GM12878 (cell line): ENCODE measurements around the gene PIP5K1A. TPM values are rescaled to one million over a fixed set of nuclear protein-coding genes. Genes with fewer than 3 reads are reported as not detected.

Source experiments
- ATAC-seq: fragments of 200-7000 bp; cut with Tn5 transposase; 3 replicates; pipeline ENCODE4 v1.9.1; 2020; ENCODE audit warnings: mild to moderate bottlenecking, moderate library complexity
- BruUV-seq: library from RNA; stranded (reverse); fragments of 400-500 nt; replicated peaks from 2 replicates; lab custom pipeline; 2021; lab: Mats Ljungman, UMichigan
- CTCF ChIA-PET: fragments of 300-600 bp; sonication (Branson Sonifier 250); formaldehyde crosslinking; extraction: SDS; loops from one replicate; lab custom pipeline; 2021; ENCODE audit warnings: inconsistent platforms; lab: Yijun Ruan, JAX
- POLR2A ChIA-PET: fragments of 350-600 bp; formaldehyde crosslinking; extraction: SDS; loops from one replicate; lab custom pipeline; 2021; ENCODE audit warnings: inconsistent platforms; lab: Charles Lee
- RAD21 ChIA-PET: fragments of 300-600 bp; sonication (Branson Sonifier 250); formaldehyde crosslinking; loops from one replicate; lab custom pipeline; 2023; ENCODE audit warnings: antibody characterized with exemption; ENCODE audit not compliant: unreplicated experiment; lab: Charles Lee
- SMC1A ChIA-PET: fragments of 300-600 bp; sonication (Branson Sonifier 250); formaldehyde crosslinking; loops from one replicate; lab custom pipeline; 2023; ENCODE audit not compliant: unreplicated experiment, uncharacterized antibody; lab: Charles Lee
- DNase-seq: peaks from one replicate; pipeline ENCODE4 v3.0.0-alpha.2; 2011; ENCODE audit warnings: low read depth, low spot score
- FAIRE-seq: peaks from 3 replicates; lab custom pipeline; 2011; peaks lifted over from hg19 to GRCh38; lab: Jason Lieb, UNC
- H2AFZ ChIP-seq: 2 replicates; pipeline ENCODE4 v1.6.0; 2011; ENCODE audit warnings: low read depth, low read length, control low read depth; ENCODE audit not compliant: control insufficient read depth
- H3K27ac ChIP-seq: 2 replicates; pipeline ENCODE4 v1.5.1; 2011; ENCODE audit warnings: control low read depth; ENCODE audit not compliant: control insufficient read depth, insufficient read depth
- H3K27me3 ChIP-seq, 2 experiments: replicated peaks in 1 of 2; 2 replicates each; pipeline versions ENCODE4 v1.6.0 to v1.6.1; 2011; ENCODE audit warnings: low read length in 1 of 2; ENCODE audit not compliant: control insufficient read depth in 2 of 2, insufficient read depth in 2 of 2
- H3K36me3 ChIP-seq, 2 experiments: 2 replicates each; pipeline ENCODE4 v1.5.1; 2011; ENCODE audit warnings: low read length in 1 of 2; ENCODE audit not compliant: control insufficient read depth in 2 of 2, insufficient read depth in 2 of 2
- H3K4me1 ChIP-seq: 2 replicates; pipeline ENCODE4 v1.6.1; 2011; ENCODE audit warnings: mild to moderate bottlenecking, low read length, moderate library complexity, mixed read lengths; ENCODE audit not compliant: control insufficient read depth, insufficient read depth
- H3K4me2 ChIP-seq: 2 replicates; pipeline ENCODE4 v1.6.0; 2011; ENCODE audit warnings: control low read depth; ENCODE audit not compliant: control insufficient read depth, insufficient read depth
- H3K4me3 ChIP-seq: fragments of 200-600 bp; sonication (generic); 2 replicates; pipeline ENCODE4 v1.5.1; 2016
- H3K79me2 ChIP-seq: 2 replicates; pipeline ENCODE4 v1.6.0; 2011; ENCODE audit warnings: low read length; ENCODE audit not compliant: control insufficient read depth, insufficient read depth
- H3K9ac ChIP-seq: 2 replicates; pipeline ENCODE4 v1.8.0; 2011; ENCODE audit warnings: low read length, control low read depth, mixed read lengths; ENCODE audit not compliant: control insufficient read depth, insufficient read depth
- H3K9me3 ChIP-seq: replicated peaks from 3 replicates; pipeline ENCODE4 v1.5.1; 2011; ENCODE audit warnings: mild to moderate bottlenecking, low read length; ENCODE audit not compliant: control insufficient read depth, insufficient read depth
- H4K20me1 ChIP-seq: 2 replicates; pipeline ENCODE4 v1.6.0; 2011; ENCODE audit not compliant: control insufficient read depth, insufficient read depth
- CBFB ChIP-seq: IDR thresholded peaks from 2 replicates; pipeline ENCODE4 v1.6.1; 2016; ENCODE audit warnings: antibody characterized with exemption, low read depth
- CEBPB ChIP-seq, 2 experiments: fragments of 150-350 bp in 1 of 2; IDR thresholded peaks; 2 replicates each; pipeline ENCODE4 v1.6.1; 2012 to 2014; ENCODE audit warnings: low read depth in 2 of 2, low read length in 2 of 2, borderline replicate concordance in 1 of 2, inconsistent platforms in 1 of 2
- EGR1 ChIP-seq, 2 experiments: IDR thresholded peaks; 1 replicate in 1 of 2; 2 replicates in 1 of 2; pipeline ENCODE4 v1.6.1; 2011 to 2012; ENCODE audit warnings: low read depth in 2 of 2, low read length in 2 of 2, borderline replicate concordance in 1 of 2, mild to moderate bottlenecking in 1 of 2, moderate library complexity in 1 of 2
- HDAC2 ChIP-seq: fragments of 200-600 bp; sonication (generic); IDR thresholded peaks from 2 replicates; pipeline ENCODE4 v1.6.1; 2017
- KDM1A ChIP-seq: fragments of 200-600 bp; sonication (generic); IDR thresholded peaks from 2 replicates; pipeline ENCODE4 v1.6.1; 2016; ENCODE audit warnings: borderline replicate concordance
- MXI1 ChIP-seq: fragments of 150-350 bp; IDR thresholded peaks from 2 replicates; pipeline ENCODE4 v1.6.1; 2011; ENCODE audit warnings: low read depth, mild to moderate bottlenecking, inconsistent platforms, low read length, improper control_type of control experiment
- MYC ChIP-seq: IDR thresholded peaks from 2 replicates; pipeline ENCODE4 v1.6.1; 2011; ENCODE audit warnings: mild to moderate bottlenecking, low read length, moderate library complexity, inconsistent platforms; ENCODE audit not compliant: insufficient read depth, insufficient replicate concordance, insufficient read length, severe bottlenecking
- NFXL1 ChIP-seq: fragments of 450-650 bp; IDR thresholded peaks from 2 replicates; pipeline ENCODE4 v1.6.1; 2017; ENCODE audit warnings: antibody characterized with exemption, mild to moderate bottlenecking, borderline replicate concordance
- POLR2AphosphoS5 ChIP-seq: IDR thresholded peaks from 2 replicates; pipeline ENCODE4 v1.6.1; 2011; ENCODE audit warnings: mild to moderate bottlenecking, low read length, inconsistent platforms
- RFX5 ChIP-seq: IDR thresholded peaks from 2 replicates; pipeline ENCODE4 v1.6.1; 2011; ENCODE audit warnings: low read depth, low read length, improper control_type of control experiment
- SP1 ChIP-seq: IDR thresholded peaks from one replicate; pipeline ENCODE4 v1.6.1; 2011; ENCODE audit warnings: low read depth, low read length
- WRNIP1 ChIP-seq: IDR thresholded peaks from 2 replicates; pipeline ENCODE4 v1.6.1; 2011; ENCODE audit warnings: low read depth, low read length, improper control_type of control experiment, borderline replicate concordance
- ZBED1 ChIP-seq: IDR thresholded peaks from 2 replicates; pipeline ENCODE4 v1.6.1; 2016; ENCODE audit warnings: borderline replicate concordance
- ZNF207 ChIP-seq: fragments of 450-650 bp; IDR thresholded peaks from 2 replicates; pipeline ENCODE4 v1.6.1; 2014; ENCODE audit warnings: antibody characterized with exemption, mild to moderate bottlenecking, borderline replicate concordance
- ZNF217 ChIP-seq: fragments of 450-650 bp; IDR thresholded peaks from 2 replicates; pipeline ENCODE4 v1.6.1; 2017; ENCODE audit warnings: antibody characterized with exemption, mild to moderate bottlenecking
- WGBS: methylation state at CpG from one replicate; pipeline ENCODE4 v1.1.6; 2016; ENCODE audit warnings: low lambda C conversion rate; ENCODE audit not compliant: insufficient replicate concordance, insufficient coverage; ENCODE audit errors: missing lambda C conversion rate; 5-methylcytosine and 5-hydroxymethylcytosine counted together
- in situ Hi-C: fragments of 300-500 bp; cut with MboI; formaldehyde crosslinking; loops from 9 replicates; pipeline ENCODE4 v1.14.3; 2018; ENCODE audit warnings: mixed read lengths
- intact Hi-C: fragments of 100-400 bp; cut with micrococcal nuclease; formaldehyde crosslinking; loops from one replicate; pipeline ENCODE4 v1.14.2; 2022; ENCODE audit not compliant: unreplicated experiment
- polyA plus RNA-seq, 11 experiments: library from polyadenylated mRNA; depleted of rRNA in 4 of 11; unstranded in 6 of 11; stranded (reverse) in 5 of 11; fragments of >200 nt; fragmentation: Nextera tagmentation in 4 of 11; fragmentation: Illumina TruSeq in 1 of 11; extraction: Ambion mirVana in 4 of 11; extraction: Trizol in 1 of 11; gene quantifications; 1 replicate in 1 of 11; 2 replicates in 10 of 11; pipeline versions ENCODE4 v1.2.1 to v1.2.3, GENCODE V29; 2011 to 2016; ENCODE audit warnings: inconsistent platforms in 2 of 11, missing spikeins in 2 of 11, low read depth in 1 of 11
- total RNA-seq, 4 experiments: library from RNA; depleted of rRNA in 3 of 4; stranded (reverse); fragments of >200 nt in 3 of 4; fragmentation: Illumina TruSeq in 1 of 4; extraction: Trizol in 1 of 4; gene quantifications; 2 replicates each; pipeline versions ENCODE4 v1.2.1 to v1.2.3, GENCODE V29; 2013 to 2021
- TF ChIP-seq, protein P1 (sequence below): fragments of 450-650 bp; IDR thresholded peaks from 2 replicates; pipeline ENCODE4 v1.6.1; 2014; ENCODE audit warnings: mild to moderate bottlenecking
- TF ChIP-seq, protein P2 (sequence below): fragments of 450-650 bp; IDR thresholded peaks from 2 replicates; pipeline ENCODE4 v1.6.1; 2018; ENCODE audit warnings: borderline replicate concordance, mild to moderate bottlenecking; ENCODE audit not compliant: partially characterized antibody

PIP5K1A gene
- total and polyA plus RNA-seq, 10 of the 15 experiments (the other 5 are each of a cell fraction or from before 2014, with no cell fraction given): 4.5 to 114 (median 51.5) TPM

DNA sequence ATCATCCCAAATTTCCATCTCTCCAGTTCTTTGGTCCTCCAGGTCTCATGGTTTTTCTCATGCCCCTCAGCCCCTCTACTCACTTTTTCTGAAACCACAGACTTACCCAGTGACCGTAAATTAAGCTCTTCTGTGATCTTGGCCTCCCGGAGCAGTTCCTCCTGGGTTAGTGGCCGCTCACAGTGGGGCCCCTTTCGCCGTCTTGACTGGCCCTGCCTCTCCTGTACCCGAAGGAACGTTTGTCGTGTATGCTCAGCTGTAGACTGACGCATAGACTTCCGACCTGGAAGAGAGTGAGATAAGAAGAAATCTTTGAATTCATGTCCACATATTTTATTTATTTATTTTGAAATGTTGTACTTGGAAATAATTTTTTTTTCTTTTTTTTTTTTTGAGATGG lies 14.1 kb upstream of the PIP5K1A start (continued):
- TF ChIP-seq NFXL1 (no peak), ZNF217 (no peak), RFX5 (no peak)

DNA sequence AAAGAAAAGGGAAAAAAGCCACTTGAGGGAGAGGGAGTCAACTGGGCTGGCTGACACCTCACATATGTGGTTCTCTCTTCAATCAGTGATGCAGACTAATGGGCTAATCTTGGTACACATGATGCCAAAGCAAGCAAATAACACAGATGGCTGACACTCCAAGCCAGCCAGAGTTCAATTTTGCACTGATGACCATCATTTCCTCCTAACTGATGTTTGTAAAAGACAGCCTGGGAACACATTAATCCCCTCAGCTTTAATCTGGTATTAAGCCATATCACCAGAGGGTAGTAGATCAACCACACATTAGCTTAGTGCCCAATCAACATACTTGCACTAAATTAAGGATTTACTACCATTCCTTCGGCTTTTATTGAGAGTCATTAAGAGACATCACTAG lies 11.1 kb upstream of the PIP5K1A start:
- Histone ChIP-seq H3K4me2 (no peak overlapping the region), H3K79me2 (peaks cover 24% of the 10 kb centered on the region), H3K27me3 (no peaks in the 10 kb centered on the region), H3K9me3 (no peaks in the 10 kb centered on the region), H3K27ac (no peak overlapping the region), H3K36me3 (peaks cover 1 to 12% of the 10 kb centered on the region in 2 experiments; a peak in 3 of 4 replicates), H3K4me1 (peaks cover 4% of the 10 kb centered on the region; the same call in 1 of the 2 replicates), H2AFZ (no peak overlapping the region), H3K9ac (no peak overlapping the region), H3K4me3 (no peak overlapping the region), H4K20me1 (no peaks in the 10 kb centered on the region)
- FAIRE-seq (no peak), DNase-seq (no peak), ATAC-seq (no peak)
- RAD21 ChIA-PET: no interaction called here
- CTCF ChIA-PET: interaction anchor here (1.6 to 4.2 kb wide), 2 partner anchors 30 to 65 kb away, joined by 6 to 38 read pairs; partner anchors contain the start of gene TNFAIP8L2
- no peak for TF ChIP-seq SP1
- no peak for TF ChIP-seq EGR1 (IDR thresholded peaks at IDR 0.05; ENCODE audit: borderline replicate concordance in 1 of 2, low read depth in 2 of 2, low read length in 2 of 2)
- TF ChIP-seq ZBED1: no peak
- no peak for TF ChIP-seq MXI1
- TF ChIP-seq CEBPB (IDR thresholded peaks at IDR 0.05; ENCODE audit: borderline replicate concordance in 1 of 2, low read depth in 2 of 2, low read length in 2 of 2): no peak
- TF ChIP-seq, protein P1, sequence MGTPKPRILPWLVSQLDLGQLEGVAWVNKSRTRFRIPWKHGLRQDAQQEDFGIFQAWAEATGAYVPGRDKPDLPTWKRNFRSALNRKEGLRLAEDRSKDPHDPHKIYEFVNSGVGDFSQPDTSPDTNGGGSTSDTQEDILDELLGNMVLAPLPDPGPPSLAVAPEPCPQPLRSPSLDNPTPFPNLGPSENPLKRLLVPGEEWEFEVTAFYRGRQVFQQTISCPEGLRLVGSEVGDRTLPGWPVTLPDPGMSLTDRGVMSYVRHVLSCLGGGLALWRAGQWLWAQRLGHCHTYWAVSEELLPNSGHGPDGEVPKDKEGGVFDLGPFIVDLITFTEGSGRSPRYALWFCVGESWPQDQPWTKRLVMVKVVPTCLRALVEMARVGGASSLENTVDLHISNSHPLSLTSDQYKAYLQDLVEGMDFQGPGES: no peak
- TF ChIP-seq, protein P2, sequence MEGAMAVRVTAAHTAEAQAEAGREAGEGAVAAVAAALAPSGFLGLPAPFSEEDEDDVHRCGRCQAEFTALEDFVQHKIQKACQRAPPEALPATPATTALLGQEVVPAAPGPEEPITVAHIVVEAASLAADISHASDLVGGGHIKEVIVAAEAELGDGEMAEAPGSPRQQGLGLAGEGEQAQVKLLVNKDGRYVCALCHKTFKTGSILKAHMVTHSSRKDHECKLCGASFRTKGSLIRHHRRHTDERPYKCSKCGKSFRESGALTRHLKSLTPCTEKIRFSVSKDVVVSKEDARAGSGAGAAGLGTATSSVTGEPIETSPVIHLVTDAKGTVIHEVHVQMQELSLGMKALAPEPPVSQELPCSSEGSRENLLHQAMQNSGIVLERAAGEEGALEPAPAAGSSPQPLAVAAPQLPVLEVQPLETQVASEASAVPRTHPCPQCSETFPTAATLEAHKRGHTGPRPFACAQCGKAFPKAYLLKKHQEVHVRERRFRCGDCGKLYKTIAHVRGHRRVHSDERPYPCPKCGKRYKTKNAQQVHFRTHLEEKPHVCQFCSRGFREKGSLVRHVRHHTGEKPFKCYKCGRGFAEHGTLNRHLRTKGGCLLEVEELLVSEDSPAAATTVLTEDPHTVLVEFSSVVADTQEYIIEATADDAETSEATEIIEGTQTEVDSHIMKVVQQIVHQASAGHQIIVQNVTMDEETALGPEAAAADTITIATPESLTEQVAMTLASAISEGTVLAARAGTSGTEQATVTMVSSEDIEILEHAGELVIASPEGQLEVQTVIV: no peak
- TF ChIP-seq HDAC2: no peak
- TF ChIP-seq CBFB: no peak
- no peak for TF ChIP-seq ZNF207
- TF ChIP-seq POLR2AphosphoS5: no peak
- no peak for TF ChIP-seq WRNIP1
- TF ChIP-seq MYC: no peak
- TF ChIP-seq KDM1A: no peak
- POLR2A ChIA-PET: interaction anchor here (0.8 to 1.1 kb wide), 2 partner anchors 9 to 140 kb away, joined by 3 to 4 read pairs; no protein-coding TSS in a partner anchor
- 100% methylated on average over 1 of the region's 1 CpG for WGBS
- in situ Hi-C loops: no loop called here
- SMC1A ChIA-PET: interaction anchor here (0.8 to 3.2 kb wide), 2 partner anchors 12 to 88 kb away, joined by 3 to 12 read pairs; no protein-coding TSS in a partner anchor
- intact Hi-C loops: no loop called here
- no TSS peak for BruUV-seq
